ENCODE data around the gene LCTL.

DNA sequence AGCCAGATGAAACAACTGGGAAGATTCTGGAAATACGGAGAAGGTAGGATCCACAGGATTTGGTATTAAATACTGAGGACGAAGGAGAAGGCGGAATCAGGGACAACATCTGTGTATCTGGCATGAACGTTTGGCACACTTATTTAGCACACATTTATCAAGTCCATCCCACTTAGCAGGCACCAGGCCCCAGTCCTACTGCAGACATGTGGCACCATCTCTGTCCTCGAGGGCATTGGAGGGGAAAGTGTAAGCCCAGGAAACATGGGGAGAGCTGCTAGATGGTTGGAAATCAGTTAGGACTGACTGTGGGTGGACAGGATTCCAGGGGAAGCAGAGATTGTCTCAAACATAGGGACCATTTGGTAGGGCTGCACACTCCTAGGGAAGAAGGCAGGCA is 29.0 kb upstream of the LCTL start:
- TF ChIP-seq POLR2A (IDR thresholded peaks at IDR 0.05), result no peak
- TF ChIP-seq, protein P1, sequence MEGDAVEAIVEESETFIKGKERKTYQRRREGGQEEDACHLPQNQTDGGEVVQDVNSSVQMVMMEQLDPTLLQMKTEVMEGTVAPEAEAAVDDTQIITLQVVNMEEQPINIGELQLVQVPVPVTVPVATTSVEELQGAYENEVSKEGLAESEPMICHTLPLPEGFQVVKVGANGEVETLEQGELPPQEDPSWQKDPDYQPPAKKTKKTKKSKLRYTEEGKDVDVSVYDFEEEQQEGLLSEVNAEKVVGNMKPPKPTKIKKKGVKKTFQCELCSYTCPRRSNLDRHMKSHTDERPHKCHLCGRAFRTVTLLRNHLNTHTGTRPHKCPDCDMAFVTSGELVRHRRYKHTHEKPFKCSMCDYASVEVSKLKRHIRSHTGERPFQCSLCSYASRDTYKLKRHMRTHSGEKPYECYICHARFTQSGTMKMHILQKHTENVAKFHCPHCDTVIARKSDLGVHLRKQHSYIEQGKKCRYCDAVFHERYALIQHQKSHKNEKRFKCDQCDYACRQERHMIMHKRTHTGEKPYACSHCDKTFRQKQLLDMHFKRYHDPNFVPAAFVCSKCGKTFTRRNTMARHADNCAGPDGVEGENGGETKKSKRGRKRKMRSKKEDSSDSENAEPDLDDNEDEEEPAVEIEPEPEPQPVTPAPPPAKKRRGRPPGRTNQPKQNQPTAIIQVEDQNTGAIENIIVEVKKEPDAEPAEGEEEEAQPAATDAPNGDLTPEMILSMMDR (IDR thresholded peaks at IDR 0.05), result no peak
- TF ChIP-seq POLR2AphosphoS5 (IDR thresholded peaks at IDR 0.05), result no peak
